ENCODE data around the gene NDUFA5. TPM values are rescaled to one million over a fixed set of nuclear protein-coding genes. Genes with fewer than 3 reads are reported as not detected.

The NDUFA5 gene
- total RNA-seq, 1 donor from 2014 or later, result 87.0 TPM

GRCh38 chr7:123548406-123548805, 9.2 kb downstream of the NDUFA5 start:
- peaks cover 4% of the 10 kb centered on the region for H3K4me1 Mint-ChIP-seq (ENCODE audit: low read depth)
- H3K36me3 Mint-ChIP-seq (ENCODE audit: insufficient read depth), result peaks cover 18% of the 10 kb centered on the region
- H3K4me3 Mint-ChIP-seq (ENCODE audit: low read depth), result no peak overlapping the region
- DNase-seq (ENCODE audit: low spot score, unreplicated experiment), result no peak
- no peak overlapping the region for H3K27ac Mint-ChIP-seq
- H3K27me3 Mint-ChIP-seq, result no peaks in the 10 kb centered on the region
- H3K9me3 Mint-ChIP-seq (ENCODE audit: low read depth), result no peaks in the 10 kb centered on the region
- TF ChIP-seq CTCF (IDR thresholded peaks at IDR 0.05; ENCODE audit: unreplicated experiment), result no peak

- Mint-ChIP-seq H3K9me3 (ENCODE audit: low read depth) (no peaks in the 10 kb centered on the region), H3K27ac (no peak overlapping the region), H3K27me3 (no peaks in the 10 kb centered on the region), H3K4me1 (ENCODE audit: low read depth) (no peaks in the 10 kb centered on the region), H3K4me3 (ENCODE audit: low read depth) (no peak overlapping the region), H3K36me3 (ENCODE audit: insufficient read depth) (no peaks in the 10 kb centered on the region)
- TF ChIP-seq CTCF (IDR thresholded peaks at IDR 0.05; ENCODE audit: unreplicated experiment), result no peak
- DNase-seq (ENCODE audit: low spot score, unreplicated experiment), result no peak
These were observed 17.7 kb downstream of the NDUFA5 start for GRCh38 chr7:123539871-123540270.

- no peak for DNase-seq (ENCODE audit: low spot score, unreplicated experiment)
- H3K27me3 Mint-ChIP-seq, result no peaks in the 10 kb centered on the region
- no peak for TF ChIP-seq CTCF (IDR thresholded peaks at IDR 0.05; ENCODE audit: unreplicated experiment)
- H3K4me1 Mint-ChIP-seq (ENCODE audit: low read depth), result peaks cover 2% of the 10 kb centered on the region
- no peaks in the 10 kb centered on the region for H3K9me3 Mint-ChIP-seq (ENCODE audit: low read depth)
- peak overlapping the region; percentile 41 for H3K27ac Mint-ChIP-seq
- H3K36me3 Mint-ChIP-seq (ENCODE audit: insufficient read depth), result no peaks in the 10 kb centered on the region
- H3K4me3 Mint-ChIP-seq (ENCODE audit: low read depth), result no peak overlapping the region
These were observed 18.7 kb downstream of the NDUFA5 start for GRCh38 chr7:123538897-123539296.

GRCh38 chr7:123538189-123538714, 19.4 kb downstream of the NDUFA5 start:
- no peaks in the 10 kb centered on the region for H3K9me3 Mint-ChIP-seq (ENCODE audit: low read depth)
- no peaks in the 10 kb centered on the region for H3K27me3 Mint-ChIP-seq
- H3K4me1 Mint-ChIP-seq (ENCODE audit: low read depth), result peaks cover 7% of the 10 kb centered on the region
- no peak for DNase-seq (ENCODE audit: low spot score, unreplicated experiment)
- no peak for TF ChIP-seq CTCF (IDR thresholded peaks at IDR 0.05; ENCODE audit: unreplicated experiment)
- no peak overlapping the region for H3K4me3 Mint-ChIP-seq (ENCODE audit: low read depth)
- H3K36me3 Mint-ChIP-seq (ENCODE audit: insufficient read depth), result no peaks in the 10 kb centered on the region
- H3K27ac Mint-ChIP-seq, result no peak overlapping the region

- no peaks in the 10 kb centered on the region for H3K36me3 Mint-ChIP-seq (ENCODE audit: insufficient read depth)
- H3K4me3 Mint-ChIP-seq (ENCODE audit: low read depth), result no peak overlapping the region
- TF ChIP-seq CTCF (IDR thresholded peaks at IDR 0.05; ENCODE audit: unreplicated experiment), result peak; percentile 64
- H3K4me1 Mint-ChIP-seq (ENCODE audit: low read depth), result peaks cover 9% of the 10 kb centered on the region
- H3K9me3 Mint-ChIP-seq (ENCODE audit: low read depth), result no peaks in the 10 kb centered on the region
- H3K27ac Mint-ChIP-seq, result no peak overlapping the region
- peaks cover 2% of the 10 kb centered on the region for H3K27me3 Mint-ChIP-seq
- DNase-seq (ENCODE audit: low spot score, unreplicated experiment), result no peak
These were observed 20.5 kb downstream of the NDUFA5 start for GRCh38 chr7:123537026-123537642.

Measured in progenitor cell of endocrine pancreas (in vitro differentiated cells).